ENCODE measurements around the gene C16orf78. TPM values are rescaled to one million over a fixed set of nuclear protein-coding genes. Genes with fewer than 3 reads are reported as not detected.

The C16orf78 gene
- total RNA-seq, 4 donors from 2014 or later, result not detected

DNA sequence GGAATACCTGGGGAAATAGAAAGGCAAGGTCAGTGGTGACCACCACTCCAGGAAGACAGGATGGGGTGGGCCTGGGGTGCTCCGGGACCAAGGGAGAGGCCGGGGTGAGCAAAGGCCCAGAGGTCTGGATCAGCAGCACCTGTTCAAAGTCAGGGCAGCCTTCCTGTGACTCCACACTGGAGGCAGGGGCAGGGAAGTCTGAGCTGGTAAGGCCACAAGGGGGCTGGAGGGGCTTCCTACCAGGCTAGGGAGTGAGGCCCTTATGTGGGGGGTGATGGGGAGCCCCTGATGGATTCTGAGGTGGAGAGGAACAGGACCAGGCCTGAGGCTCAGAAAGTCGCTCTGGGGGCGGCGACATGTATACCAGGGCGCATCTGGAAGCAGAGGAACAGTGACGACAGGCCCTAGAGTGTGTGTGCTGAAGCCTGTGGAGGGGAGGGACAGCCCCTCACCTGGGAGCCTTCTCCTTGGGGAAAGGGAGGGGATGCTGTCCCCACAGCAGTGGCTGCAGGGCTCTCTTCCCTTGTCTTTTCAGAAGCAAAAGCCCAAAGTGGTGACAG lies 3.7 kb downstream of the C16orf78 start:
- H3K27ac ChIP-seq, result no peak overlapping the region
- TF ChIP-seq, protein P1, sequence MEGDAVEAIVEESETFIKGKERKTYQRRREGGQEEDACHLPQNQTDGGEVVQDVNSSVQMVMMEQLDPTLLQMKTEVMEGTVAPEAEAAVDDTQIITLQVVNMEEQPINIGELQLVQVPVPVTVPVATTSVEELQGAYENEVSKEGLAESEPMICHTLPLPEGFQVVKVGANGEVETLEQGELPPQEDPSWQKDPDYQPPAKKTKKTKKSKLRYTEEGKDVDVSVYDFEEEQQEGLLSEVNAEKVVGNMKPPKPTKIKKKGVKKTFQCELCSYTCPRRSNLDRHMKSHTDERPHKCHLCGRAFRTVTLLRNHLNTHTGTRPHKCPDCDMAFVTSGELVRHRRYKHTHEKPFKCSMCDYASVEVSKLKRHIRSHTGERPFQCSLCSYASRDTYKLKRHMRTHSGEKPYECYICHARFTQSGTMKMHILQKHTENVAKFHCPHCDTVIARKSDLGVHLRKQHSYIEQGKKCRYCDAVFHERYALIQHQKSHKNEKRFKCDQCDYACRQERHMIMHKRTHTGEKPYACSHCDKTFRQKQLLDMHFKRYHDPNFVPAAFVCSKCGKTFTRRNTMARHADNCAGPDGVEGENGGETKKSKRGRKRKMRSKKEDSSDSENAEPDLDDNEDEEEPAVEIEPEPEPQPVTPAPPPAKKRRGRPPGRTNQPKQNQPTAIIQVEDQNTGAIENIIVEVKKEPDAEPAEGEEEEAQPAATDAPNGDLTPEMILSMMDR (IDR thresholded peaks at IDR 0.05), result no peak
- no peaks in the 10 kb centered on the region for H3K27me3 ChIP-seq

DNA sequence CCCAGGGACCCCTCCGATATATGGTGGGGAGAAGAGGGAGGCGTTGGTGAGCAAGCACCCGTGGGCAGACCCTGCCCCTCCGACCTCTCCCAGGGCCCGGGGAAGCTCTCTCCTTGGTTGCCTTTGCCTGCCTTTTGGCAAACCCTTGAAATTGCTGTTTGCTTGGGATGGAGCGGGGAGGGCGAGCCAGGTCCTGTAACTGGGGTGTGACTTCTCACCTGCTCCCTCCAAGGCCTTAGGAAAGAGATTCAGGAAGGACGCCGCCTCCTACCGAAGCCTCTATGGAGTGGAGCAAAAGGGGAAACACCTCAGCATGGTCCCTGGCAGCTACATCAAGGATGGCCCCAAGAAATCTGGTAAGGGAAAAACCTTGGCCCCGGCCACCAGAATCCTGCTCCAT lies 4.6 kb downstream of the C16orf78 start:
- Histone ChIP-seq H3K4me3 (no peak overlapping the region), H3K4me1 (no peaks in the 10 kb centered on the region), H3K9me3 (no peaks in the 10 kb centered on the region), H3K27ac (no peak overlapping the region), H3K36me3 (no peaks in the 10 kb centered on the region), H3K27me3 (no peaks in the 10 kb centered on the region)
- DNase-seq, result no peak
- TF ChIP-seq, protein P1 (IDR thresholded peaks at IDR 0.05), result no peak
- no peak for TF ChIP-seq POLR2A (IDR thresholded peaks at IDR 0.05)

More for the DNA sequence above, 3.7 kb downstream of the C16orf78 start:
- H3K36me3 ChIP-seq, result no peaks in the 10 kb centered on the region
- no peaks in the 10 kb centered on the region for H3K9me3 ChIP-seq
- H3K4me1 ChIP-seq, result no peaks in the 10 kb centered on the region
- no peak for DNase-seq
- H3K4me3 ChIP-seq, result no peak overlapping the region

DNA sequence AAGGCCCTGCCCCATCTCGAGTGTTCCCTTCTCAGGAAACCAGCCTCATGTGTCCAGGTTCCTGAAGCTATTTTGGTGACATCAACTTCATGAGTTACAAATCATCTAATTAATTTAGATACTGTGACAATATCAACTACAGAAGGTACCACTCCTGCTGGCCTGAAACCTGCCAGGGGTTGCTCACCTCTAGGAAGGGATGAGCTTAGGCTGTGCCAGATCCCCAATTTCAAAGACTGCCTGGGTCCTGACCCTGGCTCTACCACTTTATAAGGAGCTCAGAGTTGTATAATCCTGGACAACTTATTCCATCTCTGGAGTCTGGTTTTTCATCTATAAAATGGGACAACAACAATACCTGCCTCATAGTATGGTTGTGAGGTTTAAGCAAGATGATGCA lies 5.2 kb downstream of the C16orf78 start:
- no peaks in the 10 kb centered on the region for H3K4me1 ChIP-seq
- no peaks in the 10 kb centered on the region for H3K27me3 ChIP-seq
- no peak overlapping the region for H3K27ac ChIP-seq
- DNase-seq, result no peak
- H3K36me3 ChIP-seq, result no peaks in the 10 kb centered on the region
- TF ChIP-seq POLR2A (IDR thresholded peaks at IDR 0.05), result no peak
- TF ChIP-seq, protein P1 (IDR thresholded peaks at IDR 0.05), result no peak
- H3K4me3 ChIP-seq, result no peak overlapping the region
- H3K9me3 ChIP-seq, result no peaks in the 10 kb centered on the region

GRCh38 chr16:49382916-49383315 lies 9.3 kb downstream of the C16orf78 start:
- DNase-seq, result no peak
- no peak overlapping the region for H3K4me3 ChIP-seq
- no peaks in the 10 kb centered on the region for H3K4me1 ChIP-seq
- no peaks in the 10 kb centered on the region for H3K27me3 ChIP-seq
- TF ChIP-seq, protein P1 (IDR thresholded peaks at IDR 0.05), result peak in 1 of 6 experiments; percentile 5
- no peak for TF ChIP-seq POLR2A (IDR thresholded peaks at IDR 0.05)
- H3K9me3 ChIP-seq, result no peaks in the 10 kb centered on the region
- no peak overlapping the region for H3K27ac ChIP-seq
- H3K36me3 ChIP-seq, result no peaks in the 10 kb centered on the region

DNA sequence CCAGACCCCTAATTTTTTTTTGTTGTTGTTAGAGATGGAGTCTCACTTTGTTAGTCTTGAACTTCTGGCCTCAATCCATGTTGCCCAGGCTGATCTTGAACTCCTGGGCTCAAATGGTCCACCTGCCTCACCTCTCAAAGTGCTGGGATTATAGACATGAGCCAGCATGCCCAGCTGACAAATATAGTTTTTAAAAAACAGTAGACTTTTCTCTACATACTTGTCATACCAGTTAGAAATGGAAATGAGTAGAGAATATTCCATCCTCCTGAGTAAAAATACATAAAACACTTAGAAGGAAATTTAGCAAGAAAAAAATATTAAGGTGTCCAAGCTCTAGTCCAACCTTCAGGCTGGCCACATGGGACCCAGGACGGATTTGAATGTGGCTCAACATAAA lies 21.4 kb downstream of the C16orf78 start:
- Histone ChIP-seq H3K36me3 (no peaks in the 10 kb centered on the region), H3K4me3 (no peak overlapping the region), H3K27me3 (no peaks in the 10 kb centered on the region), H3K27ac (no peak overlapping the region), H3K4me1 (no peaks in the 10 kb centered on the region), H3K9me3 (no peaks in the 10 kb centered on the region)
- no peak for TF ChIP-seq POLR2A (IDR thresholded peaks at IDR 0.05)
- TF ChIP-seq, protein P1 (IDR thresholded peaks at IDR 0.05), result no peak
- DNase-seq, result no peak

DNA sequence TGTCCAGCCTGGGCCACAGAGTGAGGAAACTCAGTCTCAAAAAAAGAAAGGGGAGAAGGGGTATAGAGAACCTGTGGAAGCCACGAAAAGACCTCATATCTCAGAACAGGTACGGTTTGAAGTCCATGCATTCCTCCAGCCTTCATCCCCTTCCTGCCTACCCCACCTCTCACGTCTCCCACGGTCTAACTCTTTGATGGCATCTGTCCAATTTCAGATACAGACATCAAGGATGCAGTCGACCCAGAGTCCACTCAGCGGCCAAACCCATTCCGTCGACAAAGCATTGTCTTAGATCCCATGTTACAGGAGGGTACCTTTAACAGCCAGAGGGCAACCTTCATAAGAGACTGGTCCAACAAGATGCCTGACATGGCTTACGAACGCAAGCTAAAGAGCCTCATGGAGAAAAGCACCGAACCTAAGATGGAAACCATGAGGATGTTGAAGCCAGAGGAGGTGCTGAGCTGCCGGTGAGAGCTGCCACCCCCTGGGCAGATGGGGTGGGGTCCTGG lies 22.7 kb downstream of the C16orf78 start:
- no peaks in the 10 kb centered on the region for H3K9me3 ChIP-seq
- H3K36me3 ChIP-seq, result no peaks in the 10 kb centered on the region
- TF ChIP-seq, protein P1 (IDR thresholded peaks at IDR 0.05), result no peak
- TF ChIP-seq POLR2A (IDR thresholded peaks at IDR 0.05), result no peak
- no peak overlapping the region for H3K27ac ChIP-seq
- no peak overlapping the region for H3K4me3 ChIP-seq
- no peak for DNase-seq
- no peaks in the 10 kb centered on the region for H3K27me3 ChIP-seq
- H3K4me1 ChIP-seq, result no peaks in the 10 kb centered on the region
